ENCODE results near the gene FOCAD. TPM values are rescaled to one million over a fixed set of nuclear protein-coding genes. Genes with fewer than 3 reads are reported as not detected.
A peak's percentile ranks its signal among the peaks of the same experiment; 100 is the strongest.

FOCAD gene
- total and polyA plus RNA-seq, 7 experiments from 2014 or later, result 12.8 to 33.7 (median 18.3) TPM

- DNase-seq (no peak), ATAC-seq (no peak)
- H3K4me3 Mint-ChIP-seq, result no peak overlapping the region
- intact Hi-C loops (cut with micrococcal nuclease), result no loop called here
- Histone ChIP-seq H3K9me3 (ENCODE audit: control insufficient read depth in 2 of 3, low read length in 3 of 3) (no peaks in the 10 kb centered on the region), H3K36me3 (ENCODE audit: control insufficient read depth in 2 of 3, insufficient read depth in 3 of 3, low read length in 3 of 3) (no peaks in the 10 kb centered on the region), H3K4me1 (ENCODE audit: control insufficient read depth in 2 of 2, insufficient read depth in 2 of 2, low read length in 2 of 2) (no peaks in the 10 kb centered on the region), H3K27ac (ENCODE audit: low read depth, low read length) (no peak overlapping the region), H3K27me3 (ENCODE audit: control insufficient read depth in 2 of 2, insufficient read depth in 2 of 2, low read length in 2 of 2) (no peaks in the 10 kb centered on the region), H3K4me3 (ENCODE audit: low read length) (no peak overlapping the region)
- peaks cover 6 to 24% (median 7%) of the 10 kb centered on the region in 5 donors for H3K36me3 Mint-ChIP-seq
- ChIA-PET CTCF (no interaction called here), POLR2A (no interaction called here)
- no peaks in the 10 kb centered on the region for H3K9me3 Mint-ChIP-seq
- no peak overlapping the region for H3K27ac Mint-ChIP-seq
- no peaks in the 10 kb centered on the region for H3K27me3 Mint-ChIP-seq
- H3K4me1 Mint-ChIP-seq, result peaks cover 0 to 2% (median 0%) of the 10 kb centered on the region in 7 donors
These were observed 222.3 kb downstream of the FOCAD start for GRCh38 chr9:20906326-20906725.

DNA sequence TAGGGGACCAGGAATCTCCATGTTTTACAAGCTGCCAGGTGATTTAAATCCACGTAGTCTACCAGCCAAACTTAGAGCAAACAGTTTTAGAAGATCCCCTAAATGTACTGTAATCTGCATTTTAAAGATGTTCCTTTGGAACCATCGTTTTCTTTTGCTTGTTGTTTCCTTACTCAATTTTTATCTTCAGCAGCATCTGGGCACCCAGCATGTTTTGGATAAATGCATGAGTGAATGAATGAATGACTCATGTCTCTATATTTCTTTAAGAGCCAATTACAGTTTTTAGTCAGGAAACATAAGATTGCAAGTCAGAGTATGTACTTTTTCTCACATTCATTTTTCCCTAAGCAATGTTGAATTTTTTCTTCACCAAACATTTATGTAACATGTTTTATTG is 224.4 kb downstream of the FOCAD start:
- CTCF ChIA-PET, result no interaction called here
- intact Hi-C loops (cut with micrococcal nuclease), result no loop called here
- ATAC-seq (no peak), DNase-seq (no peak)
- peaks cover 7 to 36% (median 16%) of the 10 kb centered on the region in 5 donors for H3K36me3 Mint-ChIP-seq
- H3K4me3 Mint-ChIP-seq, result no peak overlapping the region
- H3K4me1 ChIP-seq (ENCODE audit: control insufficient read depth in 2 of 2, insufficient read depth in 2 of 2, low read length in 2 of 2), result no peaks in the 10 kb centered on the region
- POLR2A ChIA-PET, result no interaction called here
- peaks cover 0 to 2% (median 0%) of the 10 kb centered on the region in 7 donors for H3K4me1 Mint-ChIP-seq
- H3K9me3 ChIP-seq (ENCODE audit: control insufficient read depth in 2 of 3, low read length in 3 of 3), result no peaks in the 10 kb centered on the region
- H3K27me3 Mint-ChIP-seq, result no peaks in the 10 kb centered on the region
- no peak overlapping the region for H3K4me3 ChIP-seq (ENCODE audit: low read length)
- H3K27ac ChIP-seq (ENCODE audit: low read depth, low read length), result no peak overlapping the region
- H3K27me3 ChIP-seq (ENCODE audit: control insufficient read depth in 2 of 2, insufficient read depth in 2 of 2, low read length in 2 of 2), result no peaks in the 10 kb centered on the region
- no peaks in the 10 kb centered on the region for H3K36me3 ChIP-seq (ENCODE audit: control insufficient read depth in 2 of 3, insufficient read depth in 3 of 3, low read length in 3 of 3)
- no peaks in the 10 kb centered on the region for H3K9me3 Mint-ChIP-seq
- no peak overlapping the region for H3K27ac Mint-ChIP-seq

DNA sequence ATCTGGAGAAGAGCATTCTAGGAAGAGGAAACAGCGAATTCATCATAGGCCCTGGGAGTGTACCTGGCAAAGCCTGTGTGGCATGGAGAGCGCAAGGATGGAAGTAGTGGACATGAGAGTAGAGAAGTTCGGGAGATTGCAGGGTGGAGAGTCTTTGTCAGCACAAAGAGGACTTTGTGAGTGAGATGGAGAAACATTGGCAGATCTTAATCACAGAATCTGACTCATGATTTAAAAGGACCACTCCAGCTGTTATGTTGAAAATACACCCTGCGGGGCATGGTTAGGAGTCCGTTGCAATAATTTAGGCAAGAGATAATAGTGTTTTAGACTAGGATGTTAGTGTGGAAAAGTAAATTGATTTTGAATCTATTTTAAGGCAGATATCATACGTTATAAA is 230.5 kb downstream of the FOCAD start:
- Histone ChIP-seq H3K36me3 (ENCODE audit: control insufficient read depth in 2 of 3, insufficient read depth in 3 of 3, low read length in 3 of 3) (no peaks in the 10 kb centered on the region), H3K9me3 (ENCODE audit: control insufficient read depth in 2 of 3, low read length in 3 of 3) (no peaks in the 10 kb centered on the region), H3K4me1 (ENCODE audit: control insufficient read depth in 2 of 2, insufficient read depth in 2 of 2, low read length in 2 of 2) (no peaks in the 10 kb centered on the region), H3K4me3 (ENCODE audit: low read length) (no peak overlapping the region), H3K27ac (ENCODE audit: low read depth, low read length) (no peak overlapping the region), H3K27me3 (ENCODE audit: control insufficient read depth in 2 of 2, insufficient read depth in 2 of 2, low read length in 2 of 2) (no peaks in the 10 kb centered on the region)
- no peaks in the 10 kb centered on the region for H3K27me3 Mint-ChIP-seq
- peaks cover 14 to 65% (median 55%) of the 10 kb centered on the region in 5 donors for H3K36me3 Mint-ChIP-seq
- no peak overlapping the region for H3K27ac Mint-ChIP-seq
- CTCF ChIA-PET, result no interaction called here
- no peak overlapping the region for H3K4me3 Mint-ChIP-seq
- no peak for DNase-seq
- POLR2A ChIA-PET, result no interaction called here
- ATAC-seq, result no peak
- no peaks in the 10 kb centered on the region for H3K4me1 Mint-ChIP-seq
- intact Hi-C loops (cut with micrococcal nuclease), result no loop called here
- peaks cover 0 to 8% (median 2%) of the 10 kb centered on the region in 11 donors for H3K9me3 Mint-ChIP-seq

DNA sequence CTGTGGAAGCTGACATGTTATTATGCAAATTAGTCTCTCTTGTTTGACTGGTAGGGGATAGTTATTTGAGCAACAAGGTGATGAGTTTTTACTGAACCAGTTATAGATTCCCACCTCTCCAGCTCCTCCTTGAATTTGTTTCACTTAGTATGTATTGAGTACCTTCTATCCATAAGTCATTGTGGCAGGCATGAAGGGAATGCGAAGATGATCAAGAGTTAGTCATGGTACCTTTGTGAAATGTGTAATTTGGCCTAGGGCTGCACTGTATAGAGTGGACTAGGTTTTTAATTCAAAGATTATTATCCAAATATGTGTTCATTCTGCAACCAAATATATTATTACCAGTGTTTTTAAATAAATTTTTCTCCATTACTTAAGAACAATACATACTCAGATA is 237.3 kb downstream of the FOCAD start:
- H3K9me3 ChIP-seq (ENCODE audit: control insufficient read depth in 2 of 3, low read length in 3 of 3), result no peaks in the 10 kb centered on the region
- no peaks in the 10 kb centered on the region for H3K27me3 Mint-ChIP-seq
- POLR2A ChIA-PET, result no interaction called here
- no peak for DNase-seq
- H3K27ac ChIP-seq (ENCODE audit: low read depth, low read length), result no peak overlapping the region
- no peak overlapping the region for H3K4me3 Mint-ChIP-seq
- no peaks in the 10 kb centered on the region for H3K27me3 ChIP-seq (ENCODE audit: control insufficient read depth in 2 of 2, insufficient read depth in 2 of 2, low read length in 2 of 2)
- no peaks in the 10 kb centered on the region for H3K4me1 ChIP-seq (ENCODE audit: control insufficient read depth in 2 of 2, insufficient read depth in 2 of 2, low read length in 2 of 2)
- no peak overlapping the region for H3K4me3 ChIP-seq (ENCODE audit: low read length)
- peaks cover 0 to 13% (median 0%) of the 10 kb centered on the region in 7 donors for H3K4me1 Mint-ChIP-seq
- H3K27ac Mint-ChIP-seq, result no peak overlapping the region
- intact Hi-C loops (cut with micrococcal nuclease), result no loop called here
- H3K36me3 ChIP-seq (ENCODE audit: control insufficient read depth in 2 of 3, insufficient read depth in 3 of 3, low read length in 3 of 3), result no peaks in the 10 kb centered on the region
- peaks cover 13 to 55% (median 44%) of the 10 kb centered on the region in 5 donors for H3K36me3 Mint-ChIP-seq
- no peak for ATAC-seq
- CTCF ChIA-PET, result interaction anchor here (0.6 kb wide), 1 partner anchor 796 kb away, joined by 3 read pairs; no protein-coding TSS in a partner anchor
- peaks cover 0 to 8% (median 3%) of the 10 kb centered on the region in 11 donors for H3K9me3 Mint-ChIP-seq

DNA sequence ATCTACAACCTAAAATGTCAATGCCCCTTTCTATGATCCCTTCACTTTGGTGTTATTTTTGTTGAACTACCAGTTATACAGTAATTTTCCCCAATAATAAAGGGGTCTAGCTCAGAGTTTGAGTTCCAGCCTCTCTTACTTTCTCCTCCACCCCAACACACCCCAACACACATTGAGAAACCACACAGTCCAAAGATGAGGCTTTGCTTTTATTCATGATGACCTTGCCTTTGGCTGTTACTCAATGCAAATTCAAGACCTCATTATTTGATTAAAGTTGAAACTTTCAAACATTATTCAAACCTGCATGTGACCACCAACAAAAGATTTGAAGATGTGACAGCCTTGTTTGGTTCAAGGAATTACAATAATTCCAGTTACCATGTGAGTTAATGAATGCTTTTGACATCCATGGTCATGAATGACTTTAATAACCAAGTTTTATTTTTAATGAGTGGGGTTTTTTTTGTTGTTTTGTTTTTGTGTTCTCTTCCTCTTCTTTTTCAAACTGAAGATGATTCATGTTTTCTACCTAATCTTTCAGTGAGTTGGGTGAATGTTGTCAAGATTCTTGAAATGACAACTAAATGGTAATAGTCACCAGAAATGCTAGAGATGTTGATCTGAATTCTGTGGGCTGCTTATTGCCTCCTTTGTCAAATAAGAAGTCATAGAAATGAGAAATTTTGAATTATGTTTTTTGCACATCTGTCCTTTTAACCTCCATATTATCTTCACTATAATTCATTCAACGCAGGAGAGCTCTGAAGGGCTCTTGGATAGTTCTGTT is 241.4 kb downstream of the FOCAD start:
- CTCF ChIA-PET, result no interaction called here
- Histone ChIP-seq H3K27ac (ENCODE audit: low read depth, low read length) (no peak overlapping the region), H3K9me3 (ENCODE audit: control insufficient read depth in 2 of 3, low read length in 3 of 3) (no peaks in the 10 kb centered on the region), H3K36me3 (ENCODE audit: control insufficient read depth in 2 of 3, insufficient read depth in 3 of 3, low read length in 3 of 3) (no peaks in the 10 kb centered on the region), H3K27me3 (ENCODE audit: control insufficient read depth in 2 of 2, insufficient read depth in 2 of 2, low read length in 2 of 2) (no peaks in the 10 kb centered on the region), H3K4me1 (ENCODE audit: control insufficient read depth in 2 of 2, insufficient read depth in 2 of 2, low read length in 2 of 2) (no peaks in the 10 kb centered on the region), H3K4me3 (ENCODE audit: low read length) (no peak overlapping the region)
- POLR2A ChIA-PET, result interaction anchor here (1.0 kb wide), 1 partner anchor 988 kb away, joined by 3 read pairs; no protein-coding TSS in a partner anchor
- Mint-ChIP-seq H3K4me3 (no peak overlapping the region), H3K27me3 (no peaks in the 10 kb centered on the region), H3K9me3 (no peaks in the 10 kb centered on the region), H3K4me1 (peaks cover 0 to 27% (median 7%) of the 10 kb centered on the region in 7 donors), H3K36me3 (peaks cover 4 to 36% (median 16%) of the 10 kb centered on the region in 5 donors), H3K27ac (peak overlapping the region in 1 of 9 donors; percentile 5)
- DNase-seq, result no peak
- ATAC-seq, result no peak
- intact Hi-C loops (cut with micrococcal nuclease), result loop anchor here in 1 of 2 donors (5.0 kb wide), 2 partner anchors 303 to 998 kb away; partner anchors contain the start of gene MLLT3

DNA sequence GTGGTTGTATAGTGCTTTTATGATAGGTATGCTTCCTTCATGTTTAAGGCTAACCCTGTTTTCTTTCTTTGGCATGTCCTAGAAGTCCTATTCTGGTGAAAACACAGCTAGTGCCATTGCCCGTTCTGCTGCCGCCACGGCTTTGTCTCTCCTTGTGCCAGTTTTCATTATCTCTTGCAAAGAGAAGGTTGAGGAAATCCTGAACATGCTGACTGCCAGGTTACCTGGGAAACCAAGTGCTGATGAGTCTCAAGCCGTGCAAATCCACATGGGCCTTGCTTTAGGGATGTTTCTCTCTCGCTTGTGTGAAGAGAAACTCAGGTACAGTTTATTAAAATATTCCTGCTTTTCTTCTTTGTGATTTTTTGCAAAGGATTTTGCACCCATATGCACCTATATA is 245.2 kb downstream of the FOCAD start:
- POLR2A ChIA-PET, result no interaction called here
- Mint-ChIP-seq H3K27me3 (no peaks in the 10 kb centered on the region), H3K36me3 (peaks cover 10 to 45% (median 24%) of the 10 kb centered on the region in 5 donors), H3K27ac (no peak overlapping the region), H3K4me3 (no peak overlapping the region), H3K9me3 (no peaks in the 10 kb centered on the region), H3K4me1 (peaks cover 0 to 27% (median 7%) of the 10 kb centered on the region in 7 donors)
- no peak overlapping the region for H3K4me3 ChIP-seq (ENCODE audit: low read length)
- H3K27me3 ChIP-seq (ENCODE audit: control insufficient read depth in 2 of 2, insufficient read depth in 2 of 2, low read length in 2 of 2), result no peaks in the 10 kb centered on the region
- H3K9me3 ChIP-seq (ENCODE audit: control insufficient read depth in 2 of 3, low read length in 3 of 3), result no peaks in the 10 kb centered on the region
- ATAC-seq, result no peak
- CTCF ChIA-PET, result interaction anchor here (0.6 kb wide), 1 partner anchor 505 kb away, joined by 4 read pairs; no protein-coding TSS in a partner anchor
- intact Hi-C loops (cut with micrococcal nuclease), result loop anchor here in 1 of 2 donors (5.0 kb wide), 2 partner anchors 307 to 1002 kb away; partner anchors contain the start of gene MLLT3
- H3K4me1 ChIP-seq (ENCODE audit: control insufficient read depth in 2 of 2, insufficient read depth in 2 of 2, low read length in 2 of 2), result no peaks in the 10 kb centered on the region
- no peak for DNase-seq
- H3K27ac ChIP-seq (ENCODE audit: low read depth, low read length), result no peak overlapping the region
- no peaks in the 10 kb centered on the region for H3K36me3 ChIP-seq (ENCODE audit: control insufficient read depth in 2 of 3, insufficient read depth in 3 of 3, low read length in 3 of 3)

DNA sequence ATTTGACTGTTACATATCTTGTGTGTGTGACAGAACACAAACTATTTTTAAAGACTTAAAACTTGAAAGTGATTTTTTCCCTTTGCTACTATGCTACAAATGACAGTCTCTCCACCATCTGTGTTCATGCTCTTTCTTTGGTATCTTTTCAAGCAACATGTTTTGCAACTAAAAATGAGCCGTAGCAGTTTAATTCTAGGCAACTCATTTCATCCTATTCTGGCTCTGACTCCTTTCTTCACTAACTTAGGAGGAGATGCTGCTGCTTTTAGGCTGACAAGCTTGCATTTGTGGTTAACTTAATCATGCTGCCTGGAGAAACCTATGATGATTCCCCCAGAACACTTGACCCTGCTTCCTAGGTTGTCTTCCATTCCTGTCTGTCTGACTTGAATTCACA is 246.8 kb downstream of the FOCAD start:
- H3K27me3 ChIP-seq (ENCODE audit: control insufficient read depth in 2 of 2, insufficient read depth in 2 of 2, low read length in 2 of 2), result no peaks in the 10 kb centered on the region
- ChIA-PET POLR2A (no interaction called here), CTCF (no interaction called here)
- H3K36me3 ChIP-seq (ENCODE audit: control insufficient read depth in 2 of 3, insufficient read depth in 3 of 3, low read length in 3 of 3), result no peaks in the 10 kb centered on the region
- Mint-ChIP-seq H3K27me3 (no peaks in the 10 kb centered on the region), H3K4me1 (peaks cover 0 to 15% (median 7%) of the 10 kb centered on the region in 7 donors), H3K4me3 (no peak overlapping the region), H3K36me3 (peaks cover 10 to 42% (median 19%) of the 10 kb centered on the region in 5 donors), H3K9me3 (no peaks in the 10 kb centered on the region), H3K27ac (no peak overlapping the region)
- intact Hi-C loops (cut with micrococcal nuclease), result no loop called here
- H3K4me3 ChIP-seq (ENCODE audit: low read length), result no peak overlapping the region
- H3K4me1 ChIP-seq (ENCODE audit: control insufficient read depth in 2 of 2, insufficient read depth in 2 of 2, low read length in 2 of 2), result no peaks in the 10 kb centered on the region
- no peak for DNase-seq
- no peak for ATAC-seq
- no peak overlapping the region for H3K27ac ChIP-seq (ENCODE audit: low read depth, low read length)
- H3K9me3 ChIP-seq (ENCODE audit: control insufficient read depth in 2 of 3, low read length in 3 of 3), result no peaks in the 10 kb centered on the region
